Body of pancreas (tissue), 4 donors: Measurements from ENCODE around the gene RETN.

Experiments
- CTCF ChIP-seq, 7 experiments: fragments of 450-650 bp in 4 of 7; fragments of 200-600 bp in 3 of 7; sonication (generic) in 3 of 7; IDR thresholded peaks; one replicate each; pipeline ENCODE4 v1.5.1; 2016 to 2019; ENCODE audit warnings: antibody characterized with exemption in 7 of 7
- POLR2A ChIP-seq, 3 donors: fragments of 450-650 bp; IDR thresholded peaks; one replicate each; pipeline ENCODE4 v1.6.1; 2016; ENCODE audit warnings: antibody characterized with exemption in 3 of 3, mild to moderate bottlenecking in 2 of 3

GRCh38 chr19:7644550-7644877 lies 24.3 kb upstream of the RETN start:
- TF ChIP-seq CTCF (IDR thresholded peaks at IDR 0.05) (no peak), POLR2A (IDR thresholded peaks at IDR 0.05) (no peak)
